WTC11 (cell line): ENCODE data around the gene SRPX. TPM values are rescaled to one million over a fixed set of nuclear protein-coding genes. Genes with fewer than 3 reads are reported as not detected.

Experiments used
- ATAC-seq: fragments of 200-7000 bp; cut with Tn5 transposase; 2 replicates; pipeline ENCODE4 v1.10.0; 2021; ENCODE audit warnings: mild to moderate bottlenecking, moderate library complexity
- CTCF ChIA-PET: fragments of 300-600 bp; sonication (Branson Sonifier 250); formaldehyde crosslinking; loops from one replicate; lab custom pipeline; 2021; ENCODE audit warnings: antibody characterized with exemption; lab: Charles Lee
- POLR2A ChIA-PET: fragments of 350-600 bp; sonication (Branson Sonifier 250); formaldehyde crosslinking; loops from one replicate; lab custom pipeline; 2021; ENCODE audit warnings: antibody characterized with exemption; lab: Charles Lee
- DNase-seq: peaks from one replicate; pipeline ENCODE4 v3.0.0; 2021; ENCODE audit warnings: low spot score
- H3K27ac Mint-ChIP-seq: 2 replicates; pipeline ENCODE4 v1.8.0; 2021; ENCODE audit warnings: mixed read lengths
- H3K27me3 Mint-ChIP-seq: 2 replicates; pipeline ENCODE4 v1.8.0; 2021; ENCODE audit warnings: low read depth, mild to moderate bottlenecking, moderate library complexity, mixed read lengths
- H3K36me3 Mint-ChIP-seq: 2 replicates; pipeline ENCODE4 v1.8.0; 2021; ENCODE audit warnings: mixed read lengths
- H3K4me1 Mint-ChIP-seq: 2 replicates; pipeline ENCODE4 v1.8.0; 2022; ENCODE audit warnings: mixed read lengths
- H3K4me3 Mint-ChIP-seq: 2 replicates; pipeline ENCODE4 v1.8.0; 2021; ENCODE audit warnings: mild to moderate bottlenecking, moderate library complexity, mixed read lengths
- H3K9me3 Mint-ChIP-seq: 2 replicates; pipeline ENCODE4 v1.8.0; 2021; ENCODE audit warnings: mixed read lengths
- ELF4 ChIP-seq: sonication (generic); formaldehyde crosslinking; IDR thresholded peaks from 2 replicates; pipeline ENCODE4 v1.8.1; 2022; ENCODE audit warnings: low read depth, mild to moderate bottlenecking, moderate library complexity, missing genetic modification reagents
- GTF2I ChIP-seq: fragments of 250-450 bp; sonication (Bioruptor Pico); conservative IDR thresholded peaks from 2 replicates; pipeline ENCODE4 v1.4.0; 2021; ENCODE audit warnings: mild to moderate bottlenecking
- HMGA2 ChIP-seq: fragments of 250-450 bp; sonication (Bioruptor Pico); IDR thresholded peaks from 2 replicates; pipeline ENCODE4 v1.4.0; 2021; ENCODE audit warnings: mild to moderate bottlenecking, moderate library complexity
- MXD4 ChIP-seq: fragments of 250-450 bp; sonication (Bioruptor Pico); IDR thresholded peaks from 2 replicates; pipeline ENCODE4 v1.8.0; 2021; ENCODE audit warnings: mild to moderate bottlenecking, moderate library complexity, borderline replicate concordance
- SP1 ChIP-seq: sonication (generic); formaldehyde crosslinking; conservative IDR thresholded peaks from 2 replicates; pipeline ENCODE4 v1.8.1; 2022; ENCODE audit warnings: missing genetic modification reagents
- ZNF396 ChIP-seq: fragments of 250-450 bp; sonication (Bioruptor Pico); IDR thresholded peaks from 2 replicates; pipeline ENCODE4 v1.8.0; 2021; ENCODE audit warnings: mild to moderate bottlenecking, moderate library complexity, borderline replicate concordance
- ZNF671 ChIP-seq: fragments of 250-450 bp; sonication (Bioruptor Pico); IDR thresholded peaks from 2 replicates; pipeline ENCODE4 v1.8.0; 2021; ENCODE audit warnings: mild to moderate bottlenecking
- total RNA-seq: library from RNA; stranded (reverse); gene quantifications from 3 replicates; pipeline ENCODE4 v1.2.3, GENCODE V29; 2021
- TF ChIP-seq, protein P1 (sequence below): sonication (generic); formaldehyde crosslinking; IDR thresholded peaks from 2 replicates; pipeline ENCODE4 v1.8.0; 2022; ENCODE audit warnings: mild to moderate bottlenecking, missing genetic modification reagents
- TF ChIP-seq, protein P2 (sequence below): sonication (generic); formaldehyde crosslinking; IDR thresholded peaks from 2 replicates; pipeline ENCODE4 v1.8.0; 2023; ENCODE audit warnings: mild to moderate bottlenecking, missing genetic modification reagents
- TF ChIP-seq, protein P3 (sequence below): fragments of 250-450 bp; sonication (Bioruptor Pico); conservative IDR thresholded peaks from 2 replicates; pipeline ENCODE4 v1.9.0; 2021; ENCODE audit warnings: mild to moderate bottlenecking
- TF ChIP-seq, protein P4 (sequence below): sonication (generic); formaldehyde crosslinking; IDR thresholded peaks from 2 replicates; pipeline ENCODE4 v1.8.1; 2022; ENCODE audit warnings: mild to moderate bottlenecking, missing genetic modification reagents, moderate library complexity, borderline replicate concordance
- TF ChIP-seq, protein P5 (sequence below): fragments of 250-450 bp; sonication (Bioruptor Pico); IDR thresholded peaks from 2 replicates; pipeline ENCODE4 v1.9.0; 2021; ENCODE audit warnings: mild to moderate bottlenecking
- TF ChIP-seq, protein P6 (sequence below): sonication (generic); formaldehyde crosslinking; IDR thresholded peaks from 2 replicates; pipeline ENCODE4 v1.8.0; 2022; ENCODE audit warnings: mild to moderate bottlenecking, missing genetic modification reagents
- TF ChIP-seq, protein P7 (sequence below): sonication (generic); formaldehyde crosslinking; IDR thresholded peaks from 2 replicates; pipeline ENCODE4 v1.8.1; 2022; ENCODE audit warnings: missing genetic modification reagents, borderline replicate concordance
- TF ChIP-seq, protein P8 (sequence below): fragments of 250-450 bp; sonication (Bioruptor Pico); IDR thresholded peaks from 2 replicates; pipeline ENCODE4 v1.8.0; 2021; ENCODE audit warnings: mild to moderate bottlenecking
- TF ChIP-seq, protein P9 (sequence below): sonication (generic); formaldehyde crosslinking; IDR thresholded peaks from 2 replicates; pipeline ENCODE4 v1.8.1; 2023; ENCODE audit warnings: mild to moderate bottlenecking, missing genetic modification reagents, borderline replicate concordance
- TF ChIP-seq, protein P10 (sequence below): sonication (generic); formaldehyde crosslinking; conservative IDR thresholded peaks from 2 replicates; pipeline ENCODE4 v1.8.1; 2022; ENCODE audit warnings: mild to moderate bottlenecking, missing genetic modification reagents

Gene SRPX
- total RNA-seq, 1 experiment from 2014 or later = 7.7 TPM

DNA sequence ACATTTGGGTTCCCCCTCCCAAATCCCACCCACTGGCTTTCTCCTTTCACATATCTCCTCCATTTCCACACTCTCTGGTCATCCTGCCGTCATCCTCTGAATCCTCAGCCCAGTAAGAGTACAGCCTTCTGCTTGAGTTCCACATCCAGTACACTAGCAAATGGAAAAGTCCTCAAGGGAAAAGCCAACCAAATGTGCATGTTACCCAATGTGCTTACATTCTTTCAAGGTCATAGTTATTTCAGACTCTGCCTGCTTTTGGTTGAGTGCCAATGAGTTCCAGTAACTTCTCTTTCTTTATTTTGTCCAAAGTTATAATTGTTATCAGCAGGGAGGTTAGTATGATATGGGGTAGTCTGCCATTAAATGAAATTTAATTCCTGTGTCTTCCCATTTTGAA is 78.1 kb downstream of the SRPX start:
- TF ChIP-seq MXD4 (CRISPR knock-in tag) = no peak
- TF ChIP-seq, protein P1, sequence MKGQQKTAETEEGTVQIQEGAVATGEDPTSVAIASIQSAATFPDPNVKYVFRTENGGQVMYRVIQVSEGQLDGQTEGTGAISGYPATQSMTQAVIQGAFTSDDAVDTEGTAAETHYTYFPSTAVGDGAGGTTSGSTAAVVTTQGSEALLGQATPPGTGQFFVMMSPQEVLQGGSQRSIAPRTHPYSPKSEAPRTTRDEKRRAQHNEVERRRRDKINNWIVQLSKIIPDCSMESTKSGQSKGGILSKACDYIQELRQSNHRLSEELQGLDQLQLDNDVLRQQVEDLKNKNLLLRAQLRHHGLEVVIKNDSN (CRISPR knock-in tag) = no peak
- no peak for TF ChIP-seq ELF4 (CRISPR knock-in tag)
- TF ChIP-seq GTF2I (CRISPR knock-in tag) = no peak
- Mint-ChIP-seq H3K4me3 (no peak overlapping the region), H3K27ac (no peak overlapping the region), H3K4me1 (peaks cover 14% of the 10 kb centered on the region), H3K27me3 (no peaks in the 10 kb centered on the region), H3K36me3 (no peaks in the 10 kb centered on the region), H3K9me3 (no peaks in the 10 kb centered on the region)
- CTCF ChIA-PET = interaction anchor here (0.9 kb wide), 1 partner anchor 24 kb away, joined by 3 read pairs; no protein-coding TSS in a partner anchor
- POLR2A ChIA-PET = no interaction called here
- DNase-seq (no peak), ATAC-seq (no peak)

DNA sequence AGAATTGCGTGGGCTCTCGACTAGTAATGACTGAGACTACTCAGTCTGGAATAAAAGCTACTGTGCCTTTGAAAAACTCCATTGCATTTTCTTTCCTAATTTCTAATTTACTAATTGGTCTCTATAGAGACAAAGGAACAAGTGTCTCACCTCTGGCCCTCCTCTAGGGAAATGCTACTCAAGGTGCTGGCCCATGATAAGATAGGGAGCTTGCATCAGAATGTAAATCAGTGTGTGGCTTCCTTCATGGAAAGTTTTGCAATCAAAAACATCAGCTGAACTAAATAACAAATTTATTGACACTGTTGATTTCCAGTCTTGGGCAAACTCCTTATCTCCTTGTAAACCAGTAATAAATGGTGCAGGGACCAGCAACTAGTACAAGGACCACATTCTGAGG is 81.8 kb downstream of the SRPX start:
- Mint-ChIP-seq H3K9me3 (no peaks in the 10 kb centered on the region), H3K4me3 (no peak overlapping the region), H3K27ac (no peak overlapping the region), H3K27me3 (no peaks in the 10 kb centered on the region), H3K36me3 (no peaks in the 10 kb centered on the region), H3K4me1 (peaks cover 14% of the 10 kb centered on the region)
- ATAC-seq (no peak), DNase-seq (no peak)
- ChIA-PET POLR2A (no interaction called here), CTCF (no interaction called here)
- TF ChIP-seq, protein P2, sequence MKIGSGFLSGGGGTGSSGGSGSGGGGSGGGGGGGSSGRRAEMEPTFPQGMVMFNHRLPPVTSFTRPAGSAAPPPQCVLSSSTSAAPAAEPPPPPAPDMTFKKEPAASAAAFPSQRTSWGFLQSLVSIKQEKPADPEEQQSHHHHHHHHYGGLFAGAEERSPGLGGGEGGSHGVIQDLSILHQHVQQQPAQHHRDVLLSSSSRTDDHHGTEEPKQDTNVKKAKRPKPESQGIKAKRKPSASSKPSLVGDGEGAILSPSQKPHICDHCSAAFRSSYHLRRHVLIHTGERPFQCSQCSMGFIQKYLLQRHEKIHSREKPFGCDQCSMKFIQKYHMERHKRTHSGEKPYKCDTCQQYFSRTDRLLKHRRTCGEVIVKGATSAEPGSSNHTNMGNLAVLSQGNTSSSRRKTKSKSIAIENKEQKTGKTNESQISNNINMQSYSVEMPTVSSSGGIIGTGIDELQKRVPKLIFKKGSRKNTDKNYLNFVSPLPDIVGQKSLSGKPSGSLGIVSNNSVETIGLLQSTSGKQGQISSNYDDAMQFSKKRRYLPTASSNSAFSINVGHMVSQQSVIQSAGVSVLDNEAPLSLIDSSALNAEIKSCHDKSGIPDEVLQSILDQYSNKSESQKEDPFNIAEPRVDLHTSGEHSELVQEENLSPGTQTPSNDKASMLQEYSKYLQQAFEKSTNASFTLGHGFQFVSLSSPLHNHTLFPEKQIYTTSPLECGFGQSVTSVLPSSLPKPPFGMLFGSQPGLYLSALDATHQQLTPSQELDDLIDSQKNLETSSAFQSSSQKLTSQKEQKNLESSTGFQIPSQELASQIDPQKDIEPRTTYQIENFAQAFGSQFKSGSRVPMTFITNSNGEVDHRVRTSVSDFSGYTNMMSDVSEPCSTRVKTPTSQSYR = no peak
- TF ChIP-seq, protein P3, sequence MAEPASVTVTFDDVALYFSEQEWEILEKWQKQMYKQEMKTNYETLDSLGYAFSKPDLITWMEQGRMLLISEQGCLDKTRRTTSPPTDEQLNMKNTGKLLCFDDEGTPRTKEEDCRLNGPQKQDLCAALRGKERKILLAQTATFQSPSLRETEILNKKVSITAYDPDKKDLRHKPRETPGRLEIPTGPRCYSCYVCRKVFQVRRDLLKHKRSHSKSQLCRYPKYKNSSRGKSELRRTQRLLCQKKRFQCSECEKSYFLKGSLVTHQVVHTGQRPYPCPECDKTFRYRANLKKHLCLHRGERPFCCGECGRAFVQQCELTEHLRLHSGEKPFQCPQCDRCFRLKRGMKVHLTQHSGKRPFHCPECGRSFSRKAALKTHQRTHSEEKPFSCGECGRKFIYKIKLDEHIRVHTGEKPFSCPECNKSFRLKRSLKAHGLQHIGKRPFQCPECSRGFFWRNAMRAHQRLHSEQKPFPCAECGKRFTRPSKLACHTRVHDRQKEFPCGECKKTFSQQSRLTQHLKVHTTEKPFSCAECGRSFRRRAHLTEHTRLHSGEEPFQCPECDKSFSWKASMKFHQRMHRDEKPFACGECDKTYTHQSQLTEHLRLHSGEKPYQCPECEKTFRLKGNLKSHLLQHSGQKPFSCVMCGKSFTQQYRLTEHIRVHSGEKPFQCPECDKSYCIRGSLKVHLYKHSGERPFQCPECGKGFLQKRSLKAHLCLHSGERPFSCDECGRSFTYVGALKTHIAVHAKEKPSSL = no peak
- no peak for TF ChIP-seq HMGA2
- TF ChIP-seq, protein P4, sequence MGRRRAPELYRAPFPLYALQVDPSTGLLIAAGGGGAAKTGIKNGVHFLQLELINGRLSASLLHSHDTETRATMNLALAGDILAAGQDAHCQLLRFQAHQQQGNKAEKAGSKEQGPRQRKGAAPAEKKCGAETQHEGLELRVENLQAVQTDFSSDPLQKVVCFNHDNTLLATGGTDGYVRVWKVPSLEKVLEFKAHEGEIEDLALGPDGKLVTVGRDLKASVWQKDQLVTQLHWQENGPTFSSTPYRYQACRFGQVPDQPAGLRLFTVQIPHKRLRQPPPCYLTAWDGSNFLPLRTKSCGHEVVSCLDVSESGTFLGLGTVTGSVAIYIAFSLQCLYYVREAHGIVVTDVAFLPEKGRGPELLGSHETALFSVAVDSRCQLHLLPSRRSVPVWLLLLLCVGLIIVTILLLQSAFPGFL (CRISPR knock-in tag) = no peak
- TF ChIP-seq ZNF396 (CRISPR knock-in tag) = no peak
- TF ChIP-seq, protein P5, sequence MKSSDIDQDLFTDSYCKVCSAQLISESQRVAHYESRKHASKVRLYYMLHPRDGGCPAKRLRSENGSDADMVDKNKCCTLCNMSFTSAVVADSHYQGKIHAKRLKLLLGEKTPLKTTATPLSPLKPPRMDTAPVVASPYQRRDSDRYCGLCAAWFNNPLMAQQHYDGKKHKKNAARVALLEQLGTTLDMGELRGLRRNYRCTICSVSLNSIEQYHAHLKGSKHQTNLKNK (CRISPR knock-in tag) = no peak
- TF ChIP-seq, protein P6, sequence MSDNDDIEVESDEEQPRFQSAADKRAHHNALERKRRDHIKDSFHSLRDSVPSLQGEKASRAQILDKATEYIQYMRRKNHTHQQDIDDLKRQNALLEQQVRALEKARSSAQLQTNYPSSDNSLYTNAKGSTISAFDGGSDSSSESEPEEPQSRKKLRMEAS (CRISPR knock-in tag) = no peak
- TF ChIP-seq SP1 (CRISPR knock-in tag) = no peak
- TF ChIP-seq, protein P7, sequence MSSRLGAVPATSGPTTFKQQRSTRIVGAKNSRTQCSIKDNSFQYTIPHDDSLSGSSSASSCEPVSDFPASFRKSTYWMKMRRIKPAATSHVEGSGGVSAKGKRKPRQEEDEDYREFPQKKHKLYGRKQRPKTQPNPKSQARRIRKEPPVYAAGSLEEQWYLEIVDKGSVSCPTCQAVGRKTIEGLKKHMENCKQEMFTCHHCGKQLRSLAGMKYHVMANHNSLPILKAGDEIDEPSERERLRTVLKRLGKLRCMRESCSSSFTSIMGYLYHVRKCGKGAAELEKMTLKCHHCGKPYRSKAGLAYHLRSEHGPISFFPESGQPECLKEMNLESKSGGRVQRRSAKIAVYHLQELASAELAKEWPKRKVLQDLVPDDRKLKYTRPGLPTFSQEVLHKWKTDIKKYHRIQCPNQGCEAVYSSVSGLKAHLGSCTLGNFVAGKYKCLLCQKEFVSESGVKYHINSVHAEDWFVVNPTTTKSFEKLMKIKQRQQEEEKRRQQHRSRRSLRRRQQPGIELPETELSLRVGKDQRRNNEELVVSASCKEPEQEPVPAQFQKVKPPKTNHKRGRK (CRISPR knock-in tag) = no peak
- TF ChIP-seq, protein P8, sequence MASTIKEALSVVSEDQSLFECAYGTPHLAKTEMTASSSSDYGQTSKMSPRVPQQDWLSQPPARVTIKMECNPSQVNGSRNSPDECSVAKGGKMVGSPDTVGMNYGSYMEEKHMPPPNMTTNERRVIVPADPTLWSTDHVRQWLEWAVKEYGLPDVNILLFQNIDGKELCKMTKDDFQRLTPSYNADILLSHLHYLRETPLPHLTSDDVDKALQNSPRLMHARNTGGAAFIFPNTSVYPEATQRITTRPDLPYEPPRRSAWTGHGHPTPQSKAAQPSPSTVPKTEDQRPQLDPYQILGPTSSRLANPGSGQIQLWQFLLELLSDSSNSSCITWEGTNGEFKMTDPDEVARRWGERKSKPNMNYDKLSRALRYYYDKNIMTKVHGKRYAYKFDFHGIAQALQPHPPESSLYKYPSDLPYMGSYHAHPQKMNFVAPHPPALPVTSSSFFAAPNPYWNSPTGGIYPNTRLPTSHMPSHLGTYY (CRISPR knock-in tag) = no peak
- TF ChIP-seq ZNF671 (CRISPR knock-in tag) = no peak
- TF ChIP-seq, protein P9, sequence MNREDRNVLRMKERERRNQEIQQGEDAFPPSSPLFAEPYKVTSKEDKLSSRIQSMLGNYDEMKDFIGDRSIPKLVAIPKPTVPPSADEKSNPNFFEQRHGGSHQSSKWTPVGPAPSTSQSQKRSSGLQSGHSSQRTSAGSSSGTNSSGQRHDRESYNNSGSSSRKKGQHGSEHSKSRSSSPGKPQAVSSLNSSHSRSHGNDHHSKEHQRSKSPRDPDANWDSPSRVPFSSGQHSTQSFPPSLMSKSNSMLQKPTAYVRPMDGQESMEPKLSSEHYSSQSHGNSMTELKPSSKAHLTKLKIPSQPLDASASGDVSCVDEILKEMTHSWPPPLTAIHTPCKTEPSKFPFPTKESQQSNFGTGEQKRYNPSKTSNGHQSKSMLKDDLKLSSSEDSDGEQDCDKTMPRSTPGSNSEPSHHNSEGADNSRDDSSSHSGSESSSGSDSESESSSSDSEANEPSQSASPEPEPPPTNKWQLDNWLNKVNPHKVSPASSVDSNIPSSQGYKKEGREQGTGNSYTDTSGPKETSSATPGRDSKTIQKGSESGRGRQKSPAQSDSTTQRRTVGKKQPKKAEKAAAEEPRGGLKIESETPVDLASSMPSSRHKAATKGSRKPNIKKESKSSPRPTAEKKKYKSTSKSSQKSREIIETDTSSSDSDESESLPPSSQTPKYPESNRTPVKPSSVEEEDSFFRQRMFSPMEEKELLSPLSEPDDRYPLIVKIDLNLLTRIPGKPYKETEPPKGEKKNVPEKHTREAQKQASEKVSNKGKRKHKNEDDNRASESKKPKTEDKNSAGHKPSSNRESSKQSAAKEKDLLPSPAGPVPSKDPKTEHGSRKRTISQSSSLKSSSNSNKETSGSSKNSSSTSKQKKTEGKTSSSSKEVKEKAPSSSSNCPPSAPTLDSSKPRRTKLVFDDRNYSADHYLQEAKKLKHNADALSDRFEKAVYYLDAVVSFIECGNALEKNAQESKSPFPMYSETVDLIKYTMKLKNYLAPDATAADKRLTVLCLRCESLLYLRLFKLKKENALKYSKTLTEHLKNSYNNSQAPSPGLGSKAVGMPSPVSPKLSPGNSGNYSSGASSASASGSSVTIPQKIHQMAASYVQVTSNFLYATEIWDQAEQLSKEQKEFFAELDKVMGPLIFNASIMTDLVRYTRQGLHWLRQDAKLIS (CRISPR knock-in tag) = no peak
- TF ChIP-seq, protein P10, sequence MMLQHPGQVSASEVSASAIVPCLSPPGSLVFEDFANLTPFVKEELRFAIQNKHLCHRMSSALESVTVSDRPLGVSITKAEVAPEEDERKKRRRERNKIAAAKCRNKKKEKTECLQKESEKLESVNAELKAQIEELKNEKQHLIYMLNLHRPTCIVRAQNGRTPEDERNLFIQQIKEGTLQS (CRISPR knock-in tag) = no peak
